Endothelial cell of umbilical vein (primary cell): ENCODE measurements around the gene NEK2.

Experiments
- CTCF ChIP-seq, 2 donors: IDR thresholded peaks; 1 replicate in 1 of 2; 2 replicates in 1 of 2; pipeline ENCODE4 v1.5.1; 2011; ENCODE audit warnings: low read length in 2 of 2, mild to moderate bottlenecking in 2 of 2, moderate library complexity in 2 of 2, control low read depth in 1 of 2, inconsistent platforms in 1 of 2, low read depth in 1 of 2; ENCODE audit not compliant: insufficient read depth in 1 of 2; ENCODE audit errors: extremely low read depth in 1 of 2
- EZH2 ChIP-seq: IDR thresholded peaks from 2 replicates; pipeline ENCODE4 v1.6.1; 2012; ENCODE audit warnings: borderline replicate concordance, low read depth, mild to moderate bottlenecking, moderate library complexity, low read length, inconsistent platforms; ENCODE audit not compliant: severe bottlenecking
- JUN ChIP-seq: IDR thresholded peaks from 2 replicates; pipeline ENCODE4 v1.6.1; 2011; ENCODE audit warnings: borderline replicate concordance, low read depth; ENCODE audit not compliant: insufficient read length, insufficient read depth
- POLR2A ChIP-seq: IDR thresholded peaks from 2 replicates; pipeline ENCODE4 v1.6.1; 2012; ENCODE audit warnings: low read depth, mild to moderate bottlenecking, control low read depth, low read length
- POLR2AphosphoS5 ChIP-seq: IDR thresholded peaks from 2 replicates; pipeline ENCODE4 v1.6.1; 2012; ENCODE audit warnings: low read depth, mild to moderate bottlenecking, control low read depth, low read length, moderate library complexity; ENCODE audit not compliant: insufficient read depth
- TF ChIP-seq, protein P1 (sequence below): IDR thresholded peaks from 2 replicates; pipeline ENCODE4 v1.6.1; 2011; ENCODE audit not compliant: insufficient read depth, insufficient read length

- no peak for TF ChIP-seq POLR2A
- TF ChIP-seq CTCF (IDR thresholded peaks at IDR 0.05; ENCODE audit: extremely low read depth in 1 of 2, insufficient read depth in 1 of 2, low read depth in 1 of 2, low read length in 2 of 2), result no peak
- TF ChIP-seq, protein P1, sequence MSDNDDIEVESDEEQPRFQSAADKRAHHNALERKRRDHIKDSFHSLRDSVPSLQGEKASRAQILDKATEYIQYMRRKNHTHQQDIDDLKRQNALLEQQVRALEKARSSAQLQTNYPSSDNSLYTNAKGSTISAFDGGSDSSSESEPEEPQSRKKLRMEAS, result no peak
- TF ChIP-seq EZH2, result no peak
- TF ChIP-seq POLR2AphosphoS5, result no peak
- TF ChIP-seq JUN, result no peak
Measured at GRCh38 chr1:211684331-211684730, 8.9 kb upstream of the NEK2 start.
